ENCODE results near the gene TM4SF4.

GRCh38 chr3:149512073-149512782, 37.7 kb downstream of the TM4SF4 start:
- TF ChIP-seq POLR2A (IDR thresholded peaks at IDR 0.05) (no peak), CTCF (IDR thresholded peaks at IDR 0.05) (peak; percentile 76 to 90 (median 82))
